GM23248 (cell line): ENCODE measurements around the gene BPIFB6. TPM values are rescaled to one million over a fixed set of nuclear protein-coding genes. Genes with fewer than 3 reads are reported as not detected.

ENCODE experiments used
- DNase-seq: peaks from one replicate; pipeline ENCODE4 v3.0.0-alpha.2; 2015
- H2AFZ ChIP-seq: fragments of 200-600 bp; sonication (generic); 2 replicates; pipeline ENCODE4 v1.6.1; 2016; ENCODE audit warnings: antibody characterized with exemption
- H3F3A ChIP-seq: fragments of 200-600 bp; sonication (generic); 2 replicates; pipeline ENCODE4 v1.6.1; 2016; ENCODE audit warnings: mild to moderate bottlenecking, antibody characterized with exemption, mixed run types; ENCODE audit not compliant: insufficient read depth
- H3K27ac ChIP-seq: fragments of 200-600 bp; sonication (generic); 2 replicates; pipeline ENCODE4 v1.5.1; 2016; ENCODE audit warnings: mild to moderate bottlenecking
- H3K27me3 ChIP-seq: fragments of 200-600 bp; sonication (generic); replicated peaks from 2 replicates; pipeline ENCODE4 v1.6.1; 2016; ENCODE audit warnings: mild to moderate bottlenecking; ENCODE audit not compliant: insufficient read depth
- H3K36me3 ChIP-seq: fragments of 200-600 bp; sonication (generic); 2 replicates; pipeline ENCODE4 v1.6.1; 2016; ENCODE audit warnings: low read depth, mild to moderate bottlenecking
- H3K4me1 ChIP-seq: fragments of 200-600 bp; sonication (generic); 2 replicates; pipeline ENCODE4 v1.6.1; 2016; ENCODE audit warnings: mild to moderate bottlenecking; ENCODE audit not compliant: insufficient read depth
- H3K4me2 ChIP-seq: fragments of 200-600 bp; sonication (generic); one replicate; pipeline ENCODE4 v1.6.1; 2016; ENCODE audit warnings: mild to moderate bottlenecking; ENCODE audit not compliant: unreplicated experiment
- H3K4me3 ChIP-seq: fragments of 200-600 bp; sonication (generic); 2 replicates; pipeline ENCODE4 v1.5.1; 2016; ENCODE audit warnings: mild to moderate bottlenecking
- H3K79me2 ChIP-seq: fragments of 200-600 bp; sonication (generic); 2 replicates; pipeline ENCODE4 v1.6.1; 2016; ENCODE audit warnings: mild to moderate bottlenecking; ENCODE audit not compliant: insufficient read depth
- H3K9ac ChIP-seq: fragments of 200-600 bp; sonication (generic); 2 replicates; pipeline ENCODE4 v1.6.1; 2016; ENCODE audit warnings: mild to moderate bottlenecking
- H3K9me2 ChIP-seq: fragments of 200-600 bp; sonication (generic); 2 replicates; pipeline ENCODE4 v1.6.1; 2016; ENCODE audit warnings: mixed run types, mild to moderate bottlenecking, moderate library complexity; ENCODE audit not compliant: insufficient read depth
- H3K9me3 ChIP-seq: fragments of 200-600 bp; sonication (generic); one replicate; pipeline ENCODE4 v1.6.1; 2017; ENCODE audit warnings: low read depth
- H4K20me1 ChIP-seq: fragments of 200-600 bp; sonication (generic); 2 replicates; pipeline ENCODE4 v1.6.0; 2016; ENCODE audit not compliant: insufficient read depth
- EZH2 ChIP-seq: fragments of 200-600 bp; sonication (generic); IDR thresholded peaks from 2 replicates; pipeline ENCODE4 v1.6.1; 2018; ENCODE audit warnings: antibody characterized with exemption, mild to moderate bottlenecking; ENCODE audit not compliant: insufficient read depth, poor library complexity, severe bottlenecking
- EZH2phosphoT487 ChIP-seq: fragments of 200-600 bp; sonication (generic); IDR thresholded peaks from 2 replicates; pipeline ENCODE4 v1.6.1; 2018; ENCODE audit warnings: antibody characterized with exemption, moderate library complexity, mild to moderate bottlenecking, low read depth; ENCODE audit not compliant: insufficient read depth
- WGBS, 2 experiments: methylation state at CpG; one replicate each; pipeline ENCODE4 v1.1.6; 2015 to 2017; ENCODE audit warnings: low lambda C conversion rate in 2 of 2, low coverage in 1 of 2; ENCODE audit errors: missing lambda C conversion rate in 2 of 2; 5-methylcytosine and 5-hydroxymethylcytosine counted together
- in situ Hi-C: fragments of 300-500 bp; cut with MboI; formaldehyde crosslinking; loops from 2 replicates; pipeline ENCODE4 v1.15.0; 2020
- polyA plus RNA-seq: library from polyadenylated mRNA; unstranded; fragments of >200 nt; fragmentation: Nextera tagmentation; extraction: Ambion mirVana; gene quantifications from 2 replicates; pipeline ENCODE4 v1.2.1, GENCODE V29; 2016
- total RNA-seq: library from RNA; depleted of rRNA; stranded (reverse); fragments of >200 nt; shearing (Covaris generic); gene quantifications from 2 replicates; pipeline ENCODE4 v1.2.3, GENCODE V29; 2014

Gene BPIFB6
- total and polyA plus RNA-seq, 2 experiments from 2014 or later: not detected

DNA sequence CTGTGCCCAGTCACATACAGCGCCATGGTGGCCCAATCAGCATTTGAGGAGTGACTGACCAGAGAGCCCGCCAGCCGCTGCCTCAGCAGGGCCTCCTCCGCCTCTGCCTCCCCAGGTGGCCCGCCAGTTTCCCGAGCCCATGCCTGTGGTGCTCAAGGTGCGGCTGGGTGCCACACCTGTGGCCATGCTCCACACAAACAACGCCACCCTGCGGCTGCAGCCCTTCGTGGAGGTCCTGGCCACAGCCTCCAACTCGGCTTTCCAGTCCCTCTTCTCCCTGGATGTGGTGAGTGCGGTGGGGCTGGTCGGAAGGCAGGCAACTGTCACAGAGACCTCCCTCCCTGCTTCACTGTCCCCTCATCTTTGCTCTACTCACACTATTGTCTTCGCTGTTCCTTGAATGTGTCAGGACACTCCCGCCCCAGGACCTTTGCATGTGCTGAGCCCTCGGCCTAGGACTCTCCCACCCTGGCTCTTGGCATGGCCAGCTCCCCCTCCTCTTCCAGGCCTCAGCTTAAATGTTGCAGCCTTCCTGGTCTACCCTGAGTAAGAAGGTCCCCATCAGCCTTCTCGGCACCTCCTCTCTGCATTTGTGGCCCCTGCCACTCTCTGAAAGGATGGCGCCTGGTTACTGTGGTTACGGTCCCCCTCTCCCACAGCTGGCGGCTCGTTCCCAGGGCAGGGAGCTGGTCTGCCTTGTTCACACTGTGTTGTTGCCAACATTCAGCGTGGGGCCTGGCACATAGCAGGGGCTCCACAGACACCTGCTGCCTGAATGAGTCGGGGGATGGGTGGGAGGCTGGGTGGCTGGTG lies 11.8 kb upstream of the BPIFB6 start:
- no peak overlapping the region for H3K4me3 ChIP-seq
- no peak overlapping the region for H3K4me2 ChIP-seq
- H3K9me3 ChIP-seq: no peaks in the 10 kb centered on the region
- no peak for TF ChIP-seq EZH2phosphoT487
- TF ChIP-seq EZH2: no peak
- no peaks in the 10 kb centered on the region for H4K20me1 ChIP-seq
- no peaks in the 10 kb centered on the region for H3K79me2 ChIP-seq
- no peak overlapping the region for H3K9ac ChIP-seq
- no peaks in the 10 kb centered on the region for H3K4me1 ChIP-seq
- H3K27ac ChIP-seq: no peak overlapping the region
- H2AFZ ChIP-seq: no peak overlapping the region
- no peaks in the 10 kb centered on the region for H3K36me3 ChIP-seq
- H3K9me2 ChIP-seq: no peaks in the 10 kb centered on the region
- in situ Hi-C loops: no loop called here
- 51 to 58% methylated on average over 20 to 23 of the region's 23 CpGs for WGBS, 2 experiments
- H3F3A ChIP-seq: no peaks in the 10 kb centered on the region
- H3K27me3 ChIP-seq: peaks cover 21% of the 10 kb centered on the region
- DNase-seq: no peak

DNA sequence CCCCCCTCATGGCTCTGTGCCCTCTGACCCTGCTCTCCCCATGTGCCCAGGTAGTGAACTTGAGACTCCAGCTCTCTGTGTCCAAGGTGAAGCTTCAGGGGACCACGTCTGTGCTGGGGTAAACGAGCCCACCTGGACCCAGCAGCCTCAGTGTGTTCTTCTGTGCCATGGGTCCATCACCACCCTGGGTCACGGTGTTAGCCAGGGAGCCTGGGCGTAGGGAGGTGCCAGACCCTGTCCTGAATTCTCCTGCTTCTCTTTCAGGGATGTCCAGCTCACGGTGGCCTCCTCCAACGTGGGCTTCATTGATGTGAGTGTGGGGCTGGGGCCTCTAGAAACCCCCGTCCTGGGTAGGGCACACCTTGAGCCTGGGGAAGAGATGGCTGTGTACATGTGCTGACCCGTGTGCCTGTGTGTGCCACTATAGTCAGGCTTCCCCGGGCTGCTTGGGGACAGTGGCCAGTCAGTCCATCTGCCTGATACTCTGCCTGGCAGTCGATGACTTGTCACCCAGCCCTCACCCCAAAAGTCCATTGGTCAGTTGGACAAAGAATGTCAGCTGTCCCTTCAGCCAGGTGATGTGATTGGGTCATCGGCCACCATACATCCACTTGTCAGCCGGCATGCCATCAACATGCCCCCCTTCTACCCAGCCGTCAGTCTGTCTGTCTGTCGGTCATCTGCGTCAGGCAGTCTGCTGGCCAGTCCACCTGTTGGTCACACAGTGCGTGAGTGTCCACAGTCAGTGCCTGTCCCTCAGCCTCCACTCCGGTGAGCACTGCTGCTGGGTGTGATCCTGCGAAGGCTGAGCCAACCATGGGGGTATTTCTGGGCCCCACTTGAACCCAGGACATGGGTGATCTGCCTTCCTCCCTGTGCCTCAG lies 10.9 kb upstream of the BPIFB6 start:
- H3K27me3 ChIP-seq: peaks cover 17% of the 10 kb centered on the region; the same call in 1 of the 2 replicates
- TF ChIP-seq EZH2phosphoT487 (no peak), EZH2 (no peak)
- in situ Hi-C loops: no loop called here
- no peak overlapping the region for H3K4me2 ChIP-seq
- no peaks in the 10 kb centered on the region for H3K9me3 ChIP-seq
- no peaks in the 10 kb centered on the region for H3K4me1 ChIP-seq
- no peaks in the 10 kb centered on the region for H3F3A ChIP-seq
- DNase-seq: no peak
- H3K4me3 ChIP-seq: no peak overlapping the region
- whole genome bisulfite sequencing, 2 experiments: 48 to 52% methylated on average over 18 of the region's 18 CpGs
- no peaks in the 10 kb centered on the region for H4K20me1 ChIP-seq
- H3K79me2 ChIP-seq: no peaks in the 10 kb centered on the region
- H2AFZ ChIP-seq: no peak overlapping the region
- no peaks in the 10 kb centered on the region for H3K36me3 ChIP-seq
- H3K9ac ChIP-seq: no peak overlapping the region
- no peaks in the 10 kb centered on the region for H3K9me2 ChIP-seq
- H3K27ac ChIP-seq: no peak overlapping the region

DNA sequence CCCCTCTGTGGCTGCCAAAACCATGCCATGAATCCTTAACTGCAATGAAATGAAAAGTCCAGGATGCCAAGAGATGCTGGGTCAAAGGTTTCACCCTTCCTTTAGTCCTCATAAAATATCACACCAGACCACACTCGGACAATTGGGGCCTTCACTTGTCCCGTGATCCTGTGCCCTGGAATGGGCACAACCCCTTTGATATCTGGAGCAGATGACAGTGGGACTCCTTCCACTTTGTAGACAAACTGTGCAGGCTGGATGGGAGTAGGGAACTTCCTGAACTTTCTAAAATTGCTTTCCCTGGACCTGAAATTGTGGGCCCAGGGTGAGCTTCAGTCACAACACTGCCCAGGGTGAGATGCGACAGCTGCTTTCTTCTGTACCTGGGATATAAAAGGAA lies 9.6 kb upstream of the BPIFB6 start:
- Histone ChIP-seq H3F3A (no peaks in the 10 kb centered on the region), H3K79me2 (no peaks in the 10 kb centered on the region), H4K20me1 (no peaks in the 10 kb centered on the region), H3K27ac (no peak overlapping the region), H3K9me2 (no peaks in the 10 kb centered on the region), H2AFZ (no peak overlapping the region), H3K27me3 (peaks cover 17% of the 10 kb centered on the region; the same call in 1 of the 2 replicates), H3K4me2 (no peak overlapping the region), H3K4me1 (no peaks in the 10 kb centered on the region), H3K4me3 (no peak overlapping the region), H3K9me3 (no peaks in the 10 kb centered on the region), H3K9ac (no peak overlapping the region), H3K36me3 (no peaks in the 10 kb centered on the region)
- in situ Hi-C loops: no loop called here
- no peak for DNase-seq
- no peak for TF ChIP-seq EZH2phosphoT487
- no peak for TF ChIP-seq EZH2
- WGBS, 2 experiments: 37 to 45% methylated on average over 3 of the region's 3 CpGs

DNA sequence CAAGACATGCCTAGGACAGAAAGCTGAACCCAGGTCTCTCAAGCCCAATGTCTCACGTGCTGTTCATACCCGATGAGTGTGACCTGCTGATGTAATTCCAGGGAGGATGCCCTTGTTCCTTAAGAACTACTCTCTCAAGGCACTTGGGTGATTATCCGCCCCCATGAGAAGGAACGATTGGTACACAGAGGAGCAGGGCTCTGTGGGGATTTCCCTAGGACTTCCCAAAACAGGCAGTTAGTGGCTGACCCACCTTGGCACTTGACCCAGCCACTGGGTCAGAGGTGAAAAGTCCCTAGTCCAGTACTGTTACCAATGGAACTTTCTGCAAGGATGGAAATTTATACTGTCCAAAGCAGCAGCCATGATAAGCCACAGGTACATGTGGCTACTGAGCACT lies 9.2 kb upstream of the BPIFB6 start:
- Histone ChIP-seq H4K20me1 (no peaks in the 10 kb centered on the region), H2AFZ (no peak overlapping the region), H3K27ac (no peak overlapping the region), H3K4me1 (no peaks in the 10 kb centered on the region), H3K4me2 (no peak overlapping the region), H3K36me3 (no peaks in the 10 kb centered on the region), H3K9me2 (no peaks in the 10 kb centered on the region), H3K9me3 (no peaks in the 10 kb centered on the region), H3F3A (no peaks in the 10 kb centered on the region), H3K79me2 (no peaks in the 10 kb centered on the region), H3K9ac (no peak overlapping the region), H3K27me3 (peaks cover 13% of the 10 kb centered on the region; the same call in 1 of the 2 replicates), H3K4me3 (no peak overlapping the region)
- in situ Hi-C loops: no loop called here
- no peak for DNase-seq
- TF ChIP-seq EZH2phosphoT487 (no peak), EZH2 (no peak)
- WGBS, 2 experiments: 24 to 26% methylated on average over 4 of the region's 4 CpGs
